GM23338 (cell line): ENCODE measurements around the gene ANP32A. TPM values are rescaled to one million over a fixed set of nuclear protein-coding genes. Genes with fewer than 3 reads are reported as not detected.

Experiments used
- EZH2 ChIP-seq: fragments of 200-600 bp; sonication (generic); IDR thresholded peaks from one replicate; pipeline ENCODE4 v1.8.0; 2017; ENCODE audit warnings: antibody characterized with exemption, mild to moderate bottlenecking, low read depth; ENCODE audit not compliant: unreplicated experiment
- polyA plus RNA-seq: library from polyadenylated mRNA; unstranded; fragments of >200 nt; fragmentation: Nextera tagmentation; extraction: Ambion mirVana; gene quantifications from 2 replicates; pipeline ENCODE4 v1.2.1, GENCODE V29; 2016
- total RNA-seq: library from RNA; depleted of rRNA; stranded (reverse); fragments of >200 nt; shearing (Covaris generic); gene quantifications from 2 replicates; pipeline ENCODE4 v1.2.3, GENCODE V29; 2014
- TF ChIP-seq, protein P1 (sequence below): fragments of 250-450 bp; sonication (Bioruptor Pico); IDR thresholded peaks from 2 replicates; pipeline ENCODE4 v1.5.0; 2020; ENCODE audit warnings: mild to moderate bottlenecking, moderate library complexity
- TF ChIP-seq, protein P2 (sequence below): IDR thresholded peaks from one replicate; pipeline ENCODE4 v1.6.1; 2018; ENCODE audit warnings: antibody characterized with exemption; ENCODE audit not compliant: unreplicated experiment
- TF ChIP-seq, protein P3 (sequence below): IDR thresholded peaks from 2 replicates; pipeline ENCODE4 v1.6.1; 2016; ENCODE audit warnings: antibody characterized with exemption

The ANP32A gene
- total and polyA plus RNA-seq, 2 experiments from 2014 or later: 204 to 304 TPM

DNA sequence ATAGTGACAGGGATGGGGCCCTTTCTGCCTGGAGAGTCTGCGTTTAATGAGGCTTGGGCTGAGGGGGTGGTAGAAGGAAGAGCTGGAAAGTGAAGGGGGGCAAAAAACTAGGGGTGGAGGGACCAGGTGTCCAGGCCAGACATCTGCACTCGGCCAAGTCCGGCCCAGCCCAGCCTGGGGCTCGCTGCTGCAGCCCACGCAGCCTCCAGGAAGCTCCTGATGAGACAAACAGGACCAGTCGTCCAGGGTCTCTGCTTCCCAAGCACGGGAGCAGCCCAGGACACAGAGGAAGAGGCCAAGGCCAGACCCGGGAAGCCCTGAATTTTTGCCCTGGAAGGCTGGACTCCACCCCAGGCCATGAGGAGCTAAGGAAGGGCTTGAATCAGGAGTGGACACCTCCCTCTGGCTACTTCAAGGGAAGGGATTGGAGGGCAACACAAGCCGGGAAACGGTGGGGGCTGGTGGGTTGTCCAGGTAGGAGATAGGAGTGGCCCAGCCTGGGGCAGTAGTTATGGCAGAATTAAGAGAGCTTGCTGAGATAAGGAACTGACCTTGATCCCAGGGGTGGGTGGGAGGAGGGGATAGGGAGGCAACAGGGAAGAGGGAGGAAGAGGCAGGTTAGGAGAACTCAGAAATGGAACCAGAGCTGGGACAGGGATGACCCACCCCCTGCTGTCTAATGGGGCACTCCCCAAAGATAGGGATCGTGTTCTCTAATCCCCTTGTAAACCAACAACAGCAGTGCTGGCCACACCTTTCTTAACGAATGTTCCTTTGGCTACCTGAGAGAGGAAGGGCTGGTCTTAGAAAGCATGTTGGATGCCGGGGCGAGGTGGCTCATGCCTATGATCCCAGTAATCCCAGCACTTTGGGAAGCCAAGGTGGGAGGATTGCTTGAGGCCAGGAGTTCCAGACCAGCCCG, 89.5 kb downstream of the ANP32A start (continued):
- TF ChIP-seq, protein P1, sequence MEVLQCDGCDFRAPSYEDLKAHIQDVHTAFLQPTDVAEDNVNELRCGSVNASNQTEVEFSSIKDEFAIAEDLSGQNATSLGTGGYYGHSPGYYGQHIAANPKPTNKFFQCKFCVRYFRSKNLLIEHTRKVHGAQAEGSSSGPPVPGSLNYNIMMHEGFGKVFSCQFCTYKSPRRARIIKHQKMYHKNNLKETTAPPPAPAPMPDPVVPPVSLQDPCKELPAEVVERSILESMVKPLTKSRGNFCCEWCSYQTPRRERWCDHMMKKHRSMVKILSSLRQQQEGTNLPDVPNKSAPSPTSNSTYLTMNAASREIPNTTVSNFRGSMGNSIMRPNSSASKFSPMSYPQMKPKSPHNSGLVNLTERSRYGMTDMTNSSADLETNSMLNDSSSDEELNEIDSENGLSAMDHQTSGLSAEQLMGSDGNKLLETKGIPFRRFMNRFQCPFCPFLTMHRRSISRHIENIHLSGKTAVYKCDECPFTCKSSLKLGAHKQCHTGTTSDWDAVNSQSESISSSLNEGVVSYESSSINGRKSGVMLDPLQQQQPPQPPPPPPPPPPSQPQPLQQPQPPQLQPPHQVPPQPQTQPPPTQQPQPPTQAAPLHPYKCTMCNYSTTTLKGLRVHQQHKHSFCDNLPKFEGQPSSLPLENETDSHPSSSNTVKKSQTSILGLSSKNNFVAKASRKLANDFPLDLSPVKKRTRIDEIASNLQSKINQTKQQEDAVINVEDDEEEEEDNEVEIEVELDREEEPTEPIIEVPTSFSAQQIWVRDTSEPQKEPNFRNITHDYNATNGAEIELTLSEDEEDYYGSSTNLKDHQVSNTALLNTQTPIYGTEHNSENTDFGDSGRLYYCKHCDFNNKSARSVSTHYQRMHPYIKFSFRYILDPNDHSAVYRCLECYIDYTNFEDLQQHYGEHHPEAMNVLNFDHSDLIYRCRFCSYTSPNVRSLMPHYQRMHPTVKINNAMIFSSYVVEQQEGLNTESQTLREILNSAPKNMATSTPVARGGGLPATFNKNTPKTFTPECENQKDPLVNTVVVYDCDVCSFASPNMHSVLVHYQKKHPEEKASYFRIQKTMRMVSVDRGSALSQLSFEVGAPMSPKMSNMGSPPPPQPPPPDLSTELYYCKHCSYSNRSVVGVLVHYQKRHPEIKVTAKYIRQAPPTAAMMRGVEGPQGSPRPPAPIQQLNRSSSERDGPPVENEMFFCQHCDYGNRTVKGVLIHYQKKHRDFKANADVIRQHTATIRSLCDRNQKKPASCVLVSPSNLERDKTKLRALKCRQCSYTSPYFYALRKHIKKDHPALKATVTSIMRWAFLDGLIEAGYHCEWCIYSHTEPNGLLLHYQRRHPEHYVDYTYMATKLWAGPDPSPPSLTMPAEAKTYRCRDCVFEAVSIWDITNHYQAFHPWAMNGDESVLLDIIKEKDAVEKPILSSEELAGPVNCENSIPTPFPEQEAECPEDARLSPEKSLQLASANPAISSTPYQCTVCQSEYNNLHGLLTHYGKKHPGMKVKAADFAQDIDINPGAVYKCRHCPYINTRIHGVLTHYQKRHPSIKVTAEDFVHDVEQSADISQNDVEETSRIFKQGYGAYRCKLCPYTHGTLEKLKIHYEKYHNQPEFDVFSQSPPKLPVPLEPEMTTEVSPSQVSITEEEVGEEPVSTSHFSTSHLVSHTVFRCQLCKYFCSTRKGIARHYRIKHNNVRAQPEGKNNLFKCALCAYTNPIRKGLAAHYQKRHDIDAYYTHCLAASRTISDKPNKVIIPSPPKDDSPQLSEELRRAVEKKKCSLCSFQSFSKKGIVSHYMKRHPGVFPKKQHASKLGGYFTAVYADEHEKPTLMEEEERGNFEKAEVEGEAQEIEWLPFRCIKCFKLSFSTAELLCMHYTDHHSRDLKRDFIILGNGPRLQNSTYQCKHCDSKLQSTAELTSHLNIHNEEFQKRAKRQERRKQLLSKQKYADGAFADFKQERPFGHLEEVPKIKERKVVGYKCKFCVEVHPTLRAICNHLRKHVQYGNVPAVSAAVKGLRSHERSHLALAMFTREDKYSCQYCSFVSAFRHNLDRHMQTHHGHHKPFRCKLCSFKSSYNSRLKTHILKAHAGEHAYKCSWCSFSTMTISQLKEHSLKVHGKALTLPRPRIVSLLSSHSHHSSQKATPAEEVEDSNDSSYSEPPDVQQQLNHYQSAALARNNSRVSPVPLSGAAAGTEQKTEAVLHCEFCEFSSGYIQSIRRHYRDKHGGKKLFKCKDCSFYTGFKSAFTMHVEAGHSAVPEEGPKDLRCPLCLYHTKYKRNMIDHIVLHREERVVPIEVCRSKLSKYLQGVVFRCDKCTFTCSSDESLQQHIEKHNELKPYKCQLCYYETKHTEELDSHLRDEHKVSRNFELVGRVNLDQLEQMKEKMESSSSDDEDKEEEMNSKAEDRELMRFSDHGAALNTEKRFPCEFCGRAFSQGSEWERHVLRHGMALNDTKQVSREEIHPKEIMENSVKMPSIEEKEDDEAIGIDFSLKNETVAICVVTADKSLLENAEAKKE: no peak
- TF ChIP-seq EZH2: no peak
- TF ChIP-seq, protein P2, sequence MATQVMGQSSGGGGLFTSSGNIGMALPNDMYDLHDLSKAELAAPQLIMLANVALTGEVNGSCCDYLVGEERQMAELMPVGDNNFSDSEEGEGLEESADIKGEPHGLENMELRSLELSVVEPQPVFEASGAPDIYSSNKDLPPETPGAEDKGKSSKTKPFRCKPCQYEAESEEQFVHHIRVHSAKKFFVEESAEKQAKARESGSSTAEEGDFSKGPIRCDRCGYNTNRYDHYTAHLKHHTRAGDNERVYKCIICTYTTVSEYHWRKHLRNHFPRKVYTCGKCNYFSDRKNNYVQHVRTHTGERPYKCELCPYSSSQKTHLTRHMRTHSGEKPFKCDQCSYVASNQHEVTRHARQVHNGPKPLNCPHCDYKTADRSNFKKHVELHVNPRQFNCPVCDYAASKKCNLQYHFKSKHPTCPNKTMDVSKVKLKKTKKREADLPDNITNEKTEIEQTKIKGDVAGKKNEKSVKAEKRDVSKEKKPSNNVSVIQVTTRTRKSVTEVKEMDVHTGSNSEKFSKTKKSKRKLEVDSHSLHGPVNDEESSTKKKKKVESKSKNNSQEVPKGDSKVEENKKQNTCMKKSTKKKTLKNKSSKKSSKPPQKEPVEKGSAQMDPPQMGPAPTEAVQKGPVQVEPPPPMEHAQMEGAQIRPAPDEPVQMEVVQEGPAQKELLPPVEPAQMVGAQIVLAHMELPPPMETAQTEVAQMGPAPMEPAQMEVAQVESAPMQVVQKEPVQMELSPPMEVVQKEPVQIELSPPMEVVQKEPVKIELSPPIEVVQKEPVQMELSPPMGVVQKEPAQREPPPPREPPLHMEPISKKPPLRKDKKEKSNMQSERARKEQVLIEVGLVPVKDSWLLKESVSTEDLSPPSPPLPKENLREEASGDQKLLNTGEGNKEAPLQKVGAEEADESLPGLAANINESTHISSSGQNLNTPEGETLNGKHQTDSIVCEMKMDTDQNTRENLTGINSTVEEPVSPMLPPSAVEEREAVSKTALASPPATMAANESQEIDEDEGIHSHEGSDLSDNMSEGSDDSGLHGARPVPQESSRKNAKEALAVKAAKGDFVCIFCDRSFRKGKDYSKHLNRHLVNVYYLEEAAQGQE: no peak
- TF ChIP-seq, protein P3, sequence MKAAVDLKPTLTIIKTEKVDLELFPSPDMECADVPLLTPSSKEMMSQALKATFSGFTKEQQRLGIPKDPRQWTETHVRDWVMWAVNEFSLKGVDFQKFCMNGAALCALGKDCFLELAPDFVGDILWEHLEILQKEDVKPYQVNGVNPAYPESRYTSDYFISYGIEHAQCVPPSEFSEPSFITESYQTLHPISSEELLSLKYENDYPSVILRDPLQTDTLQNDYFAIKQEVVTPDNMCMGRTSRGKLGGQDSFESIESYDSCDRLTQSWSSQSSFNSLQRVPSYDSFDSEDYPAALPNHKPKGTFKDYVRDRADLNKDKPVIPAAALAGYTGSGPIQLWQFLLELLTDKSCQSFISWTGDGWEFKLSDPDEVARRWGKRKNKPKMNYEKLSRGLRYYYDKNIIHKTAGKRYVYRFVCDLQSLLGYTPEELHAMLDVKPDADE: no peak
